SU-DHL-6 (cell line): ENCODE data around the gene HBB.

Experiments used
- H2AFZ ChIP-seq: fragments of 200-600 bp; sonication (generic); 2 replicates; pipeline ENCODE4 v1.6.1; 2014; ENCODE audit warnings: low read depth, mild to moderate bottlenecking, moderate library complexity, mixed read lengths, antibody characterized with exemption, low read length; ENCODE audit not compliant: severe bottlenecking
- H3F3A ChIP-seq: fragments of 200-600 bp; shearing (Covaris generic); 2 replicates; pipeline ENCODE4 v1.6.0; 2016; ENCODE audit warnings: antibody characterized with exemption, mild to moderate bottlenecking; ENCODE audit not compliant: insufficient read depth
- H3K27ac ChIP-seq: fragments of 200-600 bp; sonication (generic); 2 replicates; pipeline ENCODE4 v1.5.1; 2016; ENCODE audit warnings: low read depth, mild to moderate bottlenecking, low read length, moderate library complexity, mixed read lengths
- H3K27me3 ChIP-seq: fragments of 200-600 bp; sonication (generic), shearing (Covaris generic); 2 replicates; pipeline ENCODE4 v1.6.0; 2014; ENCODE audit warnings: mild to moderate bottlenecking, low read length
- H3K36me3 ChIP-seq: fragments of 200-600 bp; sonication (generic); 2 replicates; pipeline ENCODE4 v1.6.1; 2014; ENCODE audit warnings: mild to moderate bottlenecking, low read length, mixed read lengths
- H3K4me2 ChIP-seq: fragments of 300-600, 200-600 bp; shearing (Covaris generic), sonication (generic); 2 replicates; pipeline ENCODE4 v1.6.0; 2014; ENCODE audit warnings: low read length, low read depth, mild to moderate bottlenecking; ENCODE audit not compliant: poor library complexity, severe bottlenecking
- H3K4me3 ChIP-seq: fragments of 200-600 bp; sonication (generic); 2 replicates; pipeline ENCODE4 v1.5.1; 2014; ENCODE audit warnings: antibody characterized with exemption, low read length, mild to moderate bottlenecking, mixed read lengths; ENCODE audit not compliant: insufficient read depth, poor library complexity, severe bottlenecking
- H3K79me2 ChIP-seq: fragments of 200-600 bp; sonication (generic); 2 replicates; pipeline ENCODE4 v1.6.1; 2014; ENCODE audit warnings: mild to moderate bottlenecking, low read length, moderate library complexity; ENCODE audit not compliant: insufficient read depth
- H3K9ac ChIP-seq: fragments of 200-600 bp; sonication (generic); 2 replicates; pipeline ENCODE4 v1.7.0; 2014; ENCODE audit warnings: mild to moderate bottlenecking, low read length
- H3K9me2 ChIP-seq: fragments of 200-600 bp; sonication (generic); replicated peaks from 2 replicates; pipeline ENCODE4 v1.6.1; 2014; ENCODE audit warnings: low read length; ENCODE audit not compliant: insufficient read depth
- H3K9me3 ChIP-seq: fragments of 200-600 bp; sonication (generic); 2 replicates; pipeline ENCODE4 v1.6.1; 2014; ENCODE audit warnings: low read length, mixed read lengths; ENCODE audit not compliant: insufficient read depth
- H4K20me1 ChIP-seq: fragments of 200-600 bp; sonication (generic); 2 replicates; pipeline ENCODE4 v1.6.1; 2014; ENCODE audit warnings: low read depth, mild to moderate bottlenecking, antibody characterized with exemption, low read length, moderate library complexity, mixed read lengths
- EZH2phosphoT487 ChIP-seq: fragments of 200-600 bp; sonication (generic), shearing (Covaris generic); conservative IDR thresholded peaks from 2 replicates; pipeline ENCODE4 v1.6.1; 2018; ENCODE audit warnings: mild to moderate bottlenecking, antibody characterized with exemption, low read length, moderate library complexity, mixed read lengths
- TF ChIP-seq, protein P1 (sequence below): fragments of 200-600 bp; sonication (generic); IDR thresholded peaks from one replicate; pipeline ENCODE4 v1.5.1; 2017; ENCODE audit warnings: antibody characterized with exemption, mild to moderate bottlenecking, low read length, moderate library complexity; ENCODE audit not compliant: insufficient read depth, poor library complexity, severe bottlenecking

The HBB gene

DNA sequence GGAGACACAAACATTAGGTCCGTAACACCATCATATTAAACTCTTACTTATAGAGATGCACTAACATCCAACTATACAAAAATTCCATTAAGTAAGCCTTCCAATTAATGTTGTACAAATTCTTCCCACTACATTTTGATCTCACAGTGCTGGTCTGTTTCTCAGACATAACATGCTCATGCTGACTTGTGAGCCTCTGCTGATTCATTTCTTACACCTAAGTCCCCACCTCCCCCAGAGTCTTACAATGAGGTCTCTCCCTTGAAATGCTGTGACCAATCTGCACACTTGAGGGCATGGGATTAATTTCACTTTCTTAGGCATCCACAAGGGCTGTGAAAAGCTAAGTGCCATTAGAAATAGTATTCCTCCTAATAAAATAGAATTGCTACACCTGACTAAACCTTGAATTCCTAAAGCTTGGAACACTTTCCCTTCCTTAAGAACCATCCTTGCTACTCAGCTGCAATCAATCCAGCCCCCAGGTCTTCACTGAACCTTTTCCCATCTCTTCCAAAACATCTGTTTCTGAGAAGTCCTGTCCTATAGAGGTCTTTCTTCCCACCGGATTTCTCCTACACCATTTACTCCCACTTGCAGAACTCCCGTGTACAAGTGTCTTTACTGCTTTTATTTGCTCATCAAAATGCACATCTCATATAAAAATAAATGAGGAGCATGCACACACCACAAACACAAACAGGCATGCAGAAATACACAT is 20.8 kb upstream of the HBB start:
- H3K79me2 ChIP-seq: no peaks in the 10 kb centered on the region

DNA sequence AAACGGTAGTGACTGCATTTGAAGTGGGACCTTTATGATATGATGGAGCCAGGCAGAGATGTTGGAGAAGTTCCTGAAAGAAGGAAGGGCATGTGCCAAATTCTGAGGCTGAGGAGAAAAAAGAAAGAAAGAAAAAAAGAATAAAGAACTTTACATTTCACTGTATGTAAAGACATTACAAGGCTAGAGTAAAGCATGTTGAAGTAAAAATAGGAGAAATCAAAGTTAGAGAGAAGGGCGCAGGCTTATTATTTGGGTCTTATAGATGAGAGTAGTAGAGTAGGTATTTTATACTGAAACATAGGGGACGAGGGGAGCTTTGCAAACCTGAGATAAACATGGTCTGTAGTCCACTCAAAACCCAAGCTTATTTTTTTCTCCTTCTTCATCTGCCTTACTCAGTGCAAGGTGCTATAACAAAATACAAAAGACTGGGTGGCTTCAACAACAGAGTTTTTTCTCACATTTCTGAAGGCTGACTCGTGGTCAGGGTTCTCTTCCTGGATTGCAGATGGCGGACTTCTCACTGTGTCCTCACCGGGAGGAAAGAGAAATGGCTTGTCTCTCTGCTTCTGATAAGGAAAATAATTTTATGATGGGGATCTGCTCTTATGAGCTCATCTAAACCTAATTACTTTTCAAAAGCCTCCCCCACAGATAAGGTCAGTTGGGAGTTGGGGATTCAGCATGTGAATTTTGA is 20.1 kb upstream of the HBB start:
- no peaks in the 10 kb centered on the region for H3K9me2 ChIP-seq
- no peaks in the 10 kb centered on the region for H3K79me2 ChIP-seq
- TF ChIP-seq, protein P1, sequence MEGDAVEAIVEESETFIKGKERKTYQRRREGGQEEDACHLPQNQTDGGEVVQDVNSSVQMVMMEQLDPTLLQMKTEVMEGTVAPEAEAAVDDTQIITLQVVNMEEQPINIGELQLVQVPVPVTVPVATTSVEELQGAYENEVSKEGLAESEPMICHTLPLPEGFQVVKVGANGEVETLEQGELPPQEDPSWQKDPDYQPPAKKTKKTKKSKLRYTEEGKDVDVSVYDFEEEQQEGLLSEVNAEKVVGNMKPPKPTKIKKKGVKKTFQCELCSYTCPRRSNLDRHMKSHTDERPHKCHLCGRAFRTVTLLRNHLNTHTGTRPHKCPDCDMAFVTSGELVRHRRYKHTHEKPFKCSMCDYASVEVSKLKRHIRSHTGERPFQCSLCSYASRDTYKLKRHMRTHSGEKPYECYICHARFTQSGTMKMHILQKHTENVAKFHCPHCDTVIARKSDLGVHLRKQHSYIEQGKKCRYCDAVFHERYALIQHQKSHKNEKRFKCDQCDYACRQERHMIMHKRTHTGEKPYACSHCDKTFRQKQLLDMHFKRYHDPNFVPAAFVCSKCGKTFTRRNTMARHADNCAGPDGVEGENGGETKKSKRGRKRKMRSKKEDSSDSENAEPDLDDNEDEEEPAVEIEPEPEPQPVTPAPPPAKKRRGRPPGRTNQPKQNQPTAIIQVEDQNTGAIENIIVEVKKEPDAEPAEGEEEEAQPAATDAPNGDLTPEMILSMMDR: no peak
- no peak for TF ChIP-seq EZH2phosphoT487
- no peak overlapping the region for H3K9ac ChIP-seq
- H3K9me3 ChIP-seq: no peaks in the 10 kb centered on the region
- no peak overlapping the region for H3K4me2 ChIP-seq
- H4K20me1 ChIP-seq: no peaks in the 10 kb centered on the region
- H2AFZ ChIP-seq: no peak overlapping the region
- no peak overlapping the region for H3K4me3 ChIP-seq
- H3F3A ChIP-seq: no peaks in the 10 kb centered on the region
- no peaks in the 10 kb centered on the region for H3K27me3 ChIP-seq
- no peak overlapping the region for H3K27ac ChIP-seq
- H3K36me3 ChIP-seq: no peaks in the 10 kb centered on the region

More for the DNA sequence above, 20.8 kb upstream of the HBB start:
- TF ChIP-seq, protein P1: no peak
- no peak for TF ChIP-seq EZH2phosphoT487
- H4K20me1 ChIP-seq: no peaks in the 10 kb centered on the region
- H3K9ac ChIP-seq: no peak overlapping the region
- no peaks in the 10 kb centered on the region for H3K27me3 ChIP-seq
- no peaks in the 10 kb centered on the region for H3K9me3 ChIP-seq
- no peak overlapping the region for H2AFZ ChIP-seq
- H3K9me2 ChIP-seq: no peaks in the 10 kb centered on the region
- H3K36me3 ChIP-seq: no peaks in the 10 kb centered on the region
- no peak overlapping the region for H3K4me2 ChIP-seq
- H3K4me3 ChIP-seq: no peak overlapping the region
- no peak overlapping the region for H3K27ac ChIP-seq
- H3F3A ChIP-seq: no peaks in the 10 kb centered on the region

DNA sequence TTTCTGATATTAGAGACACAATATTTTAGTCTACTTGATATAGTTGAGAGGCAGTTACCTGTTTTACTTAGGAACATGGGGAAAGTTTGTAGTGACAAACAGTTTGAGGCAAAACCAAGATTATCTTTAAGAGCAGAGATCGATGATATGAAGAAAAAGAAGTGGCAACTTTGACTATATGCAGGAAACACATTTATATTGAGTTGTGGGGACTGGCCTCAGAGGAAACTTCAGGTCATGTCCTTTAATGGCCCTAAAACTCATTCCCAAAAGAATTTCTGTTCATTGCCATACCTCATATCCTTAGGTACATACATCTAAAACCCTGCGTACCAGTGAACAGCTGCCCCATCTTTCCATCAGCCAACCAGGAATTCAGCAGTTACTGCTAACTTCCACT is 18.3 kb upstream of the HBB start:
- no peak for TF ChIP-seq EZH2phosphoT487
- TF ChIP-seq, protein P1: no peak
- no peaks in the 10 kb centered on the region for H3K36me3 ChIP-seq

More for the DNA sequence above, 18.3 kb upstream of the HBB start:
- no peak overlapping the region for H3K4me2 ChIP-seq
- H3K9ac ChIP-seq: no peak overlapping the region
- no peaks in the 10 kb centered on the region for H4K20me1 ChIP-seq
- no peaks in the 10 kb centered on the region for H3F3A ChIP-seq
- H3K27me3 ChIP-seq: no peaks in the 10 kb centered on the region
- H3K9me2 ChIP-seq: no peaks in the 10 kb centered on the region
- H3K4me3 ChIP-seq: no peak overlapping the region
- H3K9me3 ChIP-seq: no peaks in the 10 kb centered on the region
- H2AFZ ChIP-seq: no peak overlapping the region
- no peaks in the 10 kb centered on the region for H3K79me2 ChIP-seq
- no peak overlapping the region for H3K27ac ChIP-seq
